GM18526 (cell line): ENCODE data around the gene NKAIN2.

Source experiments
- POLR2A ChIP-seq: IDR thresholded peaks from 3 replicates; pipeline ENCODE4 v1.6.1; 2011; ENCODE audit not compliant: insufficient read length; ENCODE audit errors: extremely low read depth

The NKAIN2 gene

DNA sequence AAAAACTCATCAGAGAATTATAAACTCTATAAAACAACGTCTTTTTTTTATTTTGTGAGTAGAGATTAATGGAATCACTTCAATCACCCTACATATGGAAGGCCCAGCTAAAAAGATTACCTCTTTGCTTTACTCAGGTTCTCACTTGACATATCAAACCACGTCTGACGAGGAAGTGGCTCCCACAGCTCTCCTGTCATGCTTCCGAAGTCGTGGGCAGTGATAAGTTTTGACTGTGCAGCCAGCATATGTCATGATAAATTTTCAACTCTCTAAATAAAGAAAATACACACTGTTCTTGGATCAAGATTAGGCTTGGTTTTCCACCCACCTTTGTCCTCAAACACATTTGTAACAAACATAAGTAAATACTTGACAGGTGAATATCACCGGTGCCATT is 879.1 kb downstream of the NKAIN2 start:
- TF ChIP-seq POLR2A, result no peak

- no peak for TF ChIP-seq POLR2A
Observed at GRCh38 chr6:124683507-124683906, 879.8 kb downstream of the NKAIN2 start.

DNA sequence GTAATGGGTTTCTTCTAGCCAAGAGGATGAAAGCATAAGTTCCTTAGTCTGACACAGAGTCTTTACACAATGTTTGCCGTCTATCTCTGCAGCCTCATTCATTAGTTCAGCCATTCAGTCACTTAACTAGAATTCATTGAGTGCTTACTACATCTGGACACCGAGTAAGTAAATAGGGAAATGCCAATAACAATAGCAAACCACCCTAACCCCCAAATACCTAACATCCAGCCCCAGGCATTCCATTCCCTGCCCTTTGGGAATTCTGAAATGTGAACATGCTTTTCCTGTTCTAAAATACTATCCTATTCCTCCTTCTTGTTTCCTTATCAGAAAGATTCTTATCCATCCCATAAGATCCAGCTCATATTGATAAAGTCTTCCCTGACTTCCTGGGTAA is 881.0 kb downstream of the NKAIN2 start:
- no peak for TF ChIP-seq POLR2A

GRCh38 chr6:124688369-124688768 is 884.7 kb downstream of the NKAIN2 start:
- TF ChIP-seq POLR2A, result no peak

GRCh38 chr6:124694139-124694705 is 890.6 kb downstream of the NKAIN2 start:
- TF ChIP-seq POLR2A, result no peak

DNA sequence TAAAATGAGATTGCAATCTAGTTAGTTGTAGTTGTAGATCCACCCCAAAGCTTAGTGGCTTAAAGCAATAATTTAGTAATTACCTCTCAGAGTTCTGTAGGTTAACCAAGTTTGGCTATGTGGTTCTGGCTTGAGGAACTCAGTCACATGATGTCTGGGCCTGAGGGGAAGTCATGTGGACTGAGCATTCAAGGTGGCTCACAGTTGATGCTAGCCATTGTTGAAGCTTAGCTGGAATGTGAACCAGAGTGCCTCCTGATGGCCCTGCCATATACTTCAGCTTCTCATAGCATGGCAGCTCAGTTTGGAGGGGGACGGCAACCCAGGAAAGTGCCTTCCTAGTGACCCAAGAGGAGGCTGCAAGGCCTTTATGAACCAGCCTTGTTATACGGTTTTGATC is 895.4 kb downstream of the NKAIN2 start:
- TF ChIP-seq POLR2A, result no peak

- no peak for TF ChIP-seq POLR2A
Observed at GRCh38 chr6:124703541-124703940, 899.9 kb downstream of the NKAIN2 start.

DNA sequence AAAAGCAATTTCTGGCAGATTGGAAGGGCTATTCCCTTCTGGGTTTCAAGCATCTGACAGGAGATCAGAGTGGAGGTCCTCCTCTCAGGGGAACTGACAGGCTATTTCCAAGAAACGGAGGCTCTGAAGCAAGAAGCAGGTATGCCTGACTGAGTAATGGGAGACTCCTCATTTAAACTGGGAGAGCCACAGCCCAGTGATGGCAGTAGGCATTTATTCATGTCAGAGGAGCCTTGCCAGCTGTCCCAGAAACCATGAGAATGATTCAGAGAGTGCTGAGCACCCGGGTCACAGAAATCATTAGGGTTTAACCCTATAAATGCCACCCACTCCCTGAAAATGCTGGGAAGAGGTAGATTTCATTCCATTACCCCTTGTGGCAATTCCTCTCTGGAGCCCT is 911.1 kb downstream of the NKAIN2 start:
- TF ChIP-seq POLR2A, result no peak

GRCh38 chr6:124719913-124720312 is 916.2 kb downstream of the NKAIN2 start:
- no peak for TF ChIP-seq POLR2A

DNA sequence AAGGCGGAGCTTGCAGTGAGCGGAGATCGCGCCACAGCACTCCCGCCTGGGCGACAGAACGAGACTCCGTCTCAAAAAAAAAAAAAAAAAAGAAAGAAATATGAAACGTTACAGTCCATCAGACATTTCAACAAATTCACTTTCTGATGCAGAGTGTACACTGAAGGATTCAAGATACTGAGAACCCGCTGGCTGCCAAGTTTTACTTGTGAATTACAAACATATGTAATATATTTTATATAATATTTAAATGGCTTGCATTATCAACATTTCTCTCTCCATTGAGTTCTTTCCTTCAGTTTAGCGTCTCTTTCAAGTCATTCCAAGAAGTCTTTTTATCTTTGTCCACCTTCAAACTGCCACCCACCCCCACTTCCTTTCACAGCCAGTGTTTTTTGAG is 917.7 kb downstream of the NKAIN2 start:
- no peak for TF ChIP-seq POLR2A

DNA sequence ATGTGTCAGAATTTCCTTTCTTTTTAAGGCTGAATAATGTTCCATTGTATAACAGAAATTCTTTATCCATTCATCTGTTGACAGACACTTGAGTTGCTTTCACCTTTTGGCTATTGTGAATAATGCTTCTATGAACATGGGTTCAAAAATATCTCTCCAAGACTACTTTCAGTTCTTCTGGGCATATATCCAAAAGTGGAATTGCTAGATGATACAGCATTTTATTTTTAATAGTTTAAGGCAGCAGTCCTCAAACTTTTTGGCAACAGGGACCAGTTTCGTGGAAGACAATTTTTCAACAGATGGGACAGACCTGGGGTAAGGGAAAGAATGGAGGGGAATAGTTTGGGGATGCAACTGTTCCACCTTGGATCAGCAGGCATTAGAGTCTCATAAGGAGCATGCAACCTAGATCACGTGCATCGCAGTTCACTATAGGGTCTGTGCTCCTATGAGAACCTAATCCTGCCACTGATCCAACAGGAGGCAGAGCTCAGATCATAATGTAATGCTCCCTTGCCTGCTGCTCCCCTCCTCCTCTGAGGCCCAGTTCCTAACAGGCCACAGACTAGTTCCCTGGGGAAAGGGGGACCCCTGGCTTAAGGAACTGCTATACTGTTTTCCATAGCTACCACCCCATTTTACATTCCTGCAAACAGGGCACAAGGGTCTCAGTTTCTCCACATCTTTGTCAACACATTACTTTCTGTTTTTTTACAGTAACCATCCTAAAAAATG is 918.6 kb downstream of the NKAIN2 start:
- TF ChIP-seq POLR2A, result no peak

- TF ChIP-seq POLR2A, result no peak
Observed at GRCh38 chr6:124723671-124724070, 920.0 kb downstream of the NKAIN2 start.

DNA sequence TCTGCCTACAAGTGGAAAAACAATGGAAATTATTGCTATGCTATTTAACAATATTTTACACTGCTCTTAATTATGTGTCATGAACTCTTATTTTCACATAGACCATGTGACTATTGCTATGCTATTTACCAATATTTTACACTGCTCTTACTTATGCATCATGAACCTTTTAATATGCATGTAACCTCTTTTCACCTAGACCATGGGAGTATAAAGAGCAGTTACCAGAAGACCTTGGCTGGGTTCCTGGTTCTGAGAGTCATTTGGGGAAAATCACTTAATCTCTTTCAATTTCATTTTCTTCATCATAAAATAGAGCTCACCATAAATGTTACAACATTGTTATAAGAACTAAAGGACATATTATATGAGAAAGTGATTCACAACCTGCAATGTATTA is 934.8 kb downstream of the NKAIN2 start:
- TF ChIP-seq POLR2A, result no peak

- no peak for TF ChIP-seq POLR2A
Observed at GRCh38 chr6:124741341-124741740, 937.7 kb downstream of the NKAIN2 start.

- no peak for TF ChIP-seq POLR2A
Observed at GRCh38 chr6:124742971-124743370, 939.3 kb downstream of the NKAIN2 start.

DNA sequence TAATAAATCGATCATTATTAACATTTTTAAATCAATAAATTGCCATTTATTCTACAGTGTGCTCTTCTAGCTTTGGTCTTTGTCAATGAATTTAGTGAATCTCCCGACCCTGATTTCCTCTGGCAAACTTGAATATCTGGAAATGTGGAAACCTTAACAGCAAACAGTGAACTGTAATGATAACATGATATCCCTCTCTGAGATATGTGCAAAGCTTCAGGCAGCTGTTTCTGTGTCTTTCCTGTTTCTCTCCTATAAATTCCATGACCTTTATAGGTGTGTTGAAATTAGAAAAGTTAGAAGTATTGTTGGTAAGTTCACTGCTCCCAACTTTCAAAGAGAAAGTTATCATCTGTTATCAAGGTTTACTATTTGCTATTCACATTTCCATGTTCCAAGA is 939.8 kb downstream of the NKAIN2 start:
- no peak for TF ChIP-seq POLR2A

- TF ChIP-seq POLR2A, result no peak
Observed at GRCh38 chr6:124747349-124747748, 943.7 kb downstream of the NKAIN2 start.
